H1 (cell line): ENCODE results near the gene SMG7. TPM values are rescaled to one million over a fixed set of nuclear protein-coding genes. Genes with fewer than 3 reads are reported as not detected.

Experiments
- JUN ChIP-seq: IDR thresholded peaks from 2 replicates; pipeline ENCODE4 v1.6.1; 2011; ENCODE audit warnings: low read depth, mild to moderate bottlenecking, improper control_type of control experiment, low read length
- RBBP5 ChIP-seq: IDR thresholded peaks from 2 replicates; pipeline ENCODE4 v1.7.1; 2012; ENCODE audit warnings: low read depth, mild to moderate bottlenecking, inconsistent platforms, low read length, moderate library complexity, borderline replicate concordance
- SIX5 ChIP-seq: IDR thresholded peaks from 2 replicates; pipeline ENCODE4 v1.6.1; 2011; ENCODE audit warnings: mild to moderate bottlenecking, low read depth, low read length
- TEAD4 ChIP-seq: IDR thresholded peaks from 2 replicates; pipeline ENCODE4 v1.6.1; 2012; ENCODE audit warnings: low read depth, low read length, inconsistent platforms, mixed read lengths
- polyA plus RNA-seq, 7 experiments: library from polyadenylated mRNA; depleted of rRNA in 3 of 7; stranded (reverse) in 5 of 7; unstranded in 2 of 7; fragments of >200 nt in 5 of 7; fragments of 200-250 nt in 2 of 7; gene quantifications; 1 replicate in 5 of 7; 2 replicates in 1 of 7; 4 replicates in 1 of 7; pipeline versions ENCODE4 v1.2.1 to v1.2.3, GENCODE V29; 2011 to 2013; ENCODE audit warnings: missing spikeins in 2 of 7, mixed read lengths in 2 of 7
- total RNA-seq: library from RNA; stranded (reverse); fragmentation: NEBNext Ultra II Directional; extraction: Animal tissue kit (Norgen Biotek cat#: 25700); gene quantifications from 2 replicates; pipeline ENCODE4 v1.2.1, GENCODE V29; 2021

SMG7 gene
- total and polyA plus RNA-seq, 2 of the 8 experiments (the other 6 are each of a cell fraction or from before 2014, with no cell fraction given), result 39.3 to 65.6 TPM

- no peak for TF ChIP-seq RBBP5
- TF ChIP-seq JUN, result no peak
- TF ChIP-seq SIX5, result no peak
- TF ChIP-seq TEAD4, result no peak
These were observed 23.0 kb upstream of the SMG7 start (continued) for GRCh38 chr1:183449223-183449770.
